GM19395 (cell line): ENCODE data around the gene PTPN1.

Experiments used
- ATAC-seq: cut with Tn5 transposase; IDR thresholded peaks from one replicate; pipeline ENCODE4 v1.9.1; 2021; ENCODE audit warnings: mild to moderate bottlenecking, moderate library complexity; ENCODE audit not compliant: unreplicated experiment

The PTPN1 gene

DNA sequence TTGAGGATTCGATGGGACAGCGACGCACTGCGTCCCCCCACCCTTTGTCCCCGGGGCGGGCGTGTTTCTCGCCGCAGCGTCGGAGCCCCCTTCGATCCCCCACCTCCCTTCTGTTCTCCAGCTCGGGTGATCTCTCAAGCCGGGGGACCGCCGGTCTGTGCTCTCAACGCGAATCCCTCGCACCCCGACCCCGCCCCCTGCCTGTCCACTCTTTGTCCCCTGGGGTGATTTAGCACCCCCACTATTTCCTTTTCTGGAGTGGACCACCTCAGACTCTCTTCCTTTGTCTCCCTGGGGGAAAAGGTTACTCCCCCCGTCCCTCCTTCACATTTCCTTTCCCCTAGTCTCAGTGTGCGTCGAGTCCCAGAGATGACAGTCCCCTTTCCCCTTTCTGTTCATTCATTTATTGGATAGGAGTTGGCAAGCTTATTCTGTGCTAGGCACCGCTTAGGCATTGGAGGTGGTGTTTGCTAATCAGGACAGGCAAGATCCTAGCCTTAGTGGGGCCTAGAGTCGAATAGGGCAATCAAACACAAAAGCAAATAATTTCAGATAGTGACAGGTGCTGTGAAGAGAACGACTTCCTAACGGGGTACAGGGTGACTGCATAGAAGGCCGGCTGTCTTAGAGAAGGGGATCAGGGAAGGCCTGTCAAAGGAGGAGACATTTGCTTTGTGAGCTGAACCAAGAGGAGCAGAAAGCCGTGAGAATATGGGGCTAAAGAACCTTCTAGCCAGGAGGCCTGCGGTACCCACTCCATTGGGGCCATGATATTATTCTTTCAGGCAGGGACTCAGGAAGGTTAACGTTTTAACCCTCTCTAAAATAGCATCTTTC is 741 bp downstream of the PTPN1 start:
- ATAC-seq = no peak

DNA sequence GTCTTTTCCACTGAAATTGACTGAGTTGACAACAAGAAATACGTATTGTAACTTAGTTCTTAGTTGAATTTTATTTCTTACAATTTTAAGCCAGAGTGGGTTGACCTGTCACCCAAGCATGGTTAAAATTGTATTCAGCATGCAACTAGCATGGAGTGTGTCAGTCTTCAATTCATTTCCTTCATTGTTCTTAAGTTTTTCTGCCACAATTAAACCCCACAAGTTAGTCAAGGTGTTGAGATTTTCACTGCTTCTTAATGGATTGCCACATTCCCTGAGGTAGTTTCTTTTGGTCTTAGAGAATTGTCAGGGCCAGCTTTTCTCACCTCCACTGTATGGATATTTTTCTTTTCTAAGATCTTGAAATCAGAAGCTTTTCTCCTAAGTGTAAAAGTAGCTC is 2.1 kb downstream of the PTPN1 start:
- ATAC-seq = no peak

DNA sequence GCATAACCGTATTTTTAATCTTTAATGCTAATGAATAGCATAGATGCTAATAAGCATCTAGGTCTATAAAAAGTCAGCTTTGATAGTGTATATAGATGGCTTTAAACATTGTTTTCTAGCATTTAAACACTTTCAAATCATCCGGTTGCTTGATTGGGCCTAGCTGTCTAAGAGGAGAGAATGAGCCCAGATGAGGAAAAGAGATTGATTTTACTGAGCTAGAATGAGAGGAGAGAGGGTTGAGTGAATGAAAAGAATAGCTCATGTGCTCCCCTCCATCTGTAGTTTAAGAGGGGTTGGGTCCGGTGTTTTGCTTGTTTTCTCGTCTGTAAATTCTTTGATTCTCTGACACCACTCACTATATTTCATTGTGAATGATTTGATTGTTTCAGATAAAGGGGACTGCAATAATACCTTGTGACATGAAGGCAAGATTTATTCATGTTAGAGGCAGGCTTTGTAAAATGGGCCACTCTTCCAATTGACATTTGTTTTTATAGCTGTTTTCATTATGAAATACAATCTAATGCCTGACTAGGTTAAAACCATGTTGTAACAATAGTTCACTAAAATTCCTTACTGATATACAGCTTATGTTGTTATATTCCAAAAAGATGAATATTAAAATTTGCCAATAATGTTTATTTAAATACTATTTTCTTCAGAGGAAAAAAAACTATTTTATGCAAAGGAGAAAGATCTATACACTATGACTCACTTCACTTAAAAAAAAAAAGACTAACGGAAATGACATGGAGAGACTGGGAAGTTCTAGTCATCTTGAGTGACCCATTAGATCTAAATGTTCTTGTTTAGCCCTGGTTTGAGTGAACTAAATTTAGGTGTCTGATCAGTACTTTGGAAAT is 3.2 kb downstream of the PTPN1 start:
- ATAC-seq = no peak

DNA sequence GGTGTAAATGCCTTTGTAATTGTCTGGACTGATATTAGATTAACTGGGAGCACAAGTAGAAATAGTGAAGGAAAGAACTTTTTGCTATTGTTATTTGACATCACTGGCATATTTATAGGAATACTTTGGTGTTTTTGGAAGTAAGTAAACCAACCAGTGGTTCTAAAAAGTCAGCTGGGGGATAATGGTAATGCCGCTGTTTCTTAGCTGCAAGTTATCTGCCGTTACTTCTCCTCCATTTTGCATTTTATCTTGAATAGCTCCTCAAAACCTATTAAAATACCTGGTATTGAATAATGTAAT is 3.8 kb downstream of the PTPN1 start:
- ATAC-seq = no peak

DNA sequence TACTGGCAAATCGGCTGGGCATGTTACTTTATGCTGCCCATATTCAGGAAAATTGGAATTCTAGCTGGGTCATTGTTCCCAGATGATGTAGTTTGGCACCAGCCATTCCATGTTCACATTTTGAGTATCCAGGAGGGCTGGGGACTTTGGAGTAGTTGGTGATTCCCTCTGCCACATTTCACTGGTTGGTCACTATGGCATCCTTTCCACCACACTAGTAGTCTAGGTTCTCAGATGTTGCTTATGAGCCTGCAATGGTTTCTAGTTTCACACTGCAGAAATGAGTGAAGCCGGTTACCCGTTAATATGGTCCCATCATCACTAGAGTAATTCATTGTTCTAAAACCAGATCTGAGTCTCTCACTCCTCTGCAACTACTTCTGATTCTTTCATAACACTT is 4.6 kb downstream of the PTPN1 start:
- peak; percentile 38 for ATAC-seq

DNA sequence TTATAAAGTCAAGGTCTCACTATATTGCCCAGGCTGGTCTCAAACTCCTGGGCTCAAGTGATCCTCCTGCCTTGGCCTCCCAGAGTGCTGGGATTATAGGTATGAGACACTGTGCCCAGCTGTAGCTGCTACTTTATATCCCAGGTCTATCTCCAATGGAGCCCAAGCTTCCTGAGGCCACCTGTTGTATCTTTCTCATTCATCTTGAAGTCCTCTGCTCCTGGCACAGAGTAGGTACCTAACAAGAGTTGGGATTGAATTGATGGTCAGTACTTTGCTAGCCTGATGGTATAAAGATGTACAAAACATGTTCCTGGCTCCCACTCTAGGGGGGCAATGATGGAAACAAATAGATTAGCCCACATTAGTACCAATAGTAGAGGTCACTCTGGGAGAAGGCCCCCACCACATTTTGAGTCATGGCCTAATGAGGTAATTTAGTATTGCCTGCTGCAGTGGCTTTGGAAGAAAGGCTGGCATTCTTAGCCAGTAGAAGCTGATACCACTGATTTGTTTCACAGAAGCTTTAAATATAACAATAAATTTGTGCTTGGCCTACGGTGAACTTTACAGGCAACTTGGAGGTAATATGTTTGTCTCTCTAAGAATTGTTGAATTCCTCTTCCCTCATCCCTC is 5.4 kb downstream of the PTPN1 start:
- ATAC-seq = no peak

DNA sequence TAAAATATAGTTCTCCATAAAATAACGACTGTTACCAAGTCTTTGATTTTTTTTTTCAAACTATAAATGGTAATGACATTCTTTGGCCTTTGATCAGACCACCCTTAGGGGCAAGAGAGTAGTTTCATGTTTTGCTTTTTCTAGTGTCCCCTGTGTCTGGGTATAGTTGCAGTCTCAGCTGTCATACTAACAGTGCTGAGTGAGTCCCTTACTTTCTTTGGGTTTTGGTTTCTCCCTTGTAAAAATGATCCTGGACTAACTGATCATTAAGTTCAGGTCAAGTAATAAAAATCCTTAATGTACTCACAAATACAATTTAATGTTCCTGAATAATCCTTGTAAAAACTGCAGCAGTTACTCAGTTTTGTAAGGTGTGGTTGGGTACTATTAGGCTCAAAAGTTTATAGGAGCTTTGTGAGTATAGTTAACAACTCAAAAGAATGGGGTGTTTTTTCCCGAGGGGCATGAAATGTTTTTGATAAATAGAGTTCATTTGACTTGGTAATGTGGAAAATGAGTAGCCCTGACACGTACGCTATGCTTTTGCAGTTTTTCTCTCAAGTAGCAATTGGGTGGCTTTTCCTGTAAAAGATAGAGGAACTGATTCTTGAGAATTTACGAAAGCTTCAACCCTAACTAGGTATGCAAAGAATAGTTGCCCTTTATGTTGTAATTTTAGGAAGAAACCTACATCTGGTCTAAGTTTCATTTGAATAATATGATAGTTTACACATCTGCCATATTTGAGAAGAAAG is 6.2 kb downstream of the PTPN1 start:
- no peak for ATAC-seq

DNA sequence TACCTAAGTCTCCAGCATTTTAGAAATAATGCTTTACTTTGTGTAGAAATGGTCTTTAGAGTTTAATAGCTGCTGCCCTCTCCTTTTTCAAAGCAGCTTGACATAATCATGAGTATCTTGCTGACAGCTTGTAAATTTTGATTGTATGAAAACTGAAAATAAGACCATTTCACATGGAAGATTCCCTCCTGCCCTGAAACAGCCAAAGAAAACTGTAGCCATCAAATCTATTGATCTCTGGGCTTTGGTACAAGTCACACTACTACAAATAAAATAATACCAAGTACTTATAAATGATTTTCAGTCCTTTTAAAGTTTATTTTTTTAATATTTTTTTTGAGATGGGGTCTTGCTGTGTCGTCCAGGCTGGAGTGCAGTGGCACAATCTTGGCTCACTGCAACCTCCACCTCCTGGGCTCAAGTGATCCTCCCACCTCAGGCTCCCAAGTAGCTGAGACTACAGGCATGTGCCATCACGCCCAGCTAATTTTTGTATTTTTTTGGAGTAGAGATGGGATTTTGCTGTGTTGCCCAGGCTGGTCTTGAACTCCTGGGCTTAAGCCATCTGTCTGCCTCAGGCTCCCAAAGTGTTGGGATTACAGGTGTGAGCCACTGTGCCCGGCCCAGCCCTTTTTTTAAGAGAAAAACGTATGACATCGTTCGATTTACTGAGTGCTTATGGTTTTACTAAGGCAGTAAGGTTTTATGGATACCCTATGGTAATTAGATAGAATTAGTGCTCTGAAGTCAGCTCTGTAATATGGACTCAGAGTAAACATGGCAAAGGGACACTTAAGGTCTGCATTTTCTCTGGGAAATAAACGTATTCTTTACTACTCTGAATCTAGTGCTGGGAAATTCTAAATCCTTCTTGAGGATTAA is 7.0 kb downstream of the PTPN1 start:
- no peak for ATAC-seq

DNA sequence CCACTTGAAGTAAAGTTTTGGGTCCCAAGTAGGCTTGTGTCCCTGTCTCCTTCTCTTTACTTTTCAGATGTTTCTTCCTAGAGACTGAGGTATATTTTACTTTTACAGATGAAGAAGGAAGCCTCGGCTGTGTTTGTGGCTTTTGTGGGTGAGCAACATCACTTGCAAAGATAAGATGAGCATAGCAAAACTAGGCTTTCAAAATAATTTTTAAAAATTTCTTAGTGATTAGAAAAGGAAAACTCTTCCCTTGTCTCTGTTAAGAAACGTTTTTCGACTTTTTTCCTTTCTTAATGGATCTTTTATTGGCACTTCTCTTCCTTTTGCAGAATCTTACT is 7.6 kb downstream of the PTPN1 start:
- no peak for ATAC-seq

DNA sequence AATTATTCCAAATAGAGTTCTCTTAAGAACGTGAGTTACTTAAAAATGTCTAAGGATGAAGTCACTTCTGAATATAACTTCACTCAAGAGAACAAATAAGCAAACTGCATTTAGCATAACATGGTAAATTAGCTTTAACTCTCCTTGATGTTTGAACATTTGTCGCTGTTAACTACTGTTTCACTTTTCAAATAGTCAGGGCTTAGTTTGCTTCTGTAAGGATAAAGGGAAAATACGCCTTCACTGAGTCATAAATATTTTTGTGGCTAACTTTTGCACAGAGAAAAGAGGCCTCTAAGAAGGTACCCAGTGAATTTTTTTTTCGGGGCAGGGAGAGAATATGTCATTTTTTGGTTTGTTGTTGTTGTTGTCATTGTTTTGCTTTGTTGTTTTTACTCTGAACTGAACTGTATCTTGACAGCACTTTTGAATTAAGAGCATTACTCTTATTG is 8.1 kb downstream of the PTPN1 start:
- ATAC-seq = no peak

DNA sequence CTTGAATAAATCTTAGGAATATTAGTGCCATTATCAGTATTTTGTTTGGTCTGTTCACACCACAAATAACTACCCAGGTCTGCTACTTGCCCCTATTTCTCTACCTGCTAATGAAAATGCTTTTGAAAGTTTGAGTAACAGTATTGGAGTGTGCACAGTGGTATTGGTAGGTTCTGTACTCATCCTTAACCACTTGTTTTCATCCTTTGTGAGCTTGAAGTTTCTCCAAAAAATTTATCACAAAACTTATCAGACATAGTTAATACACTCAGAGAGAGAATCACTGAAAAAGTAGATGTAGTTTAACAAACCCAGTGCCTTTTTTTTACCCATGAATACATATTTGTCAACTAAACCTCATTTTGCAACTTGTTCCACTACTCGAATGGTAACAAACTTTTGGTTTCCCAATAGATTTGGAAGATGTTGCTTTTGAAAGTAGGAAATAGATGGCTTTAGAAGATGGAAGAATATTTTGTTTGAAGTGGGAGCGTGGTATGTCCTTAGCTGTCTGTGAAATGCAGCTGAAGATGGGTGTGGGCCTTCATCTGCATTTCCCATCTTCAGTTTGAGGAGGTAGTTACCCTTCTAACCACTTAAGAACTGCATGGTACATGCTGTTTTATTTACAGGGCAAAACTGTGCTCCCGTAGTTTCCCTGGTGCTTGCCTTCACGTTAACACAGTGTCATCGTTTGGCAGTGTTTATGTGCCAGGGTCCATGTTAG is 9.0 kb downstream of the PTPN1 start:
- no peak for ATAC-seq

DNA sequence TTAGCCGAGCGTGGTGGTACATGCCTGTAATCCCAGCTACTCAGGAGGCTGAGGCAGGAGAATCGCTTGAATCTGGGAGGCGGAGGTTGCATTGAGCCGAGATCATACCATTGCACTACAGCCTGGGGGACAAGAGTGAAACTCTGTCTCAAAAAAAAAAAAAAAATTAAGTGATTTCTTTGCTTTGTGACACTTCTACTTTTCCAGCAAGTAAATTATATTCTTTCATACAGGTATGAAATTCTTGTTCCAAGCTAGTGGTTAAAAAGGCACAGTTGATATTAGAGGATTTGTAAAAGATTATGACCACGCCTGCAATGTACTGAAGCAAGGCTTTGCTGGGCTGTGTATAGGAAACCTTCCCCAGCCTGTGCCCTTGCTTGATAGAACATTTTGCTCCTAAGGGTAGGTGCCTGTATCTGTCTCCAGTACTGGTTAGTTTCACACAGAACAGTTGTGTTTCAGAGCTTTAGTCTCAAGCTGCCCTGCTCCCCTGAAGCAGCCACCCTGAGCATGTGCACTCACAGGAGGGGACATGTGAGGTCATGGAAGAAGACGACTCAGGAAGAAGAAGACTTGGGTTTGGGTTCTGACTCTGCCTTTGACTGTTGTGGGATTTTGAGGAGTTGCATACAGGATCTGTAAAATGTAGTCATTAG is 10.2 kb downstream of the PTPN1 start:
- ATAC-seq = no peak

DNA sequence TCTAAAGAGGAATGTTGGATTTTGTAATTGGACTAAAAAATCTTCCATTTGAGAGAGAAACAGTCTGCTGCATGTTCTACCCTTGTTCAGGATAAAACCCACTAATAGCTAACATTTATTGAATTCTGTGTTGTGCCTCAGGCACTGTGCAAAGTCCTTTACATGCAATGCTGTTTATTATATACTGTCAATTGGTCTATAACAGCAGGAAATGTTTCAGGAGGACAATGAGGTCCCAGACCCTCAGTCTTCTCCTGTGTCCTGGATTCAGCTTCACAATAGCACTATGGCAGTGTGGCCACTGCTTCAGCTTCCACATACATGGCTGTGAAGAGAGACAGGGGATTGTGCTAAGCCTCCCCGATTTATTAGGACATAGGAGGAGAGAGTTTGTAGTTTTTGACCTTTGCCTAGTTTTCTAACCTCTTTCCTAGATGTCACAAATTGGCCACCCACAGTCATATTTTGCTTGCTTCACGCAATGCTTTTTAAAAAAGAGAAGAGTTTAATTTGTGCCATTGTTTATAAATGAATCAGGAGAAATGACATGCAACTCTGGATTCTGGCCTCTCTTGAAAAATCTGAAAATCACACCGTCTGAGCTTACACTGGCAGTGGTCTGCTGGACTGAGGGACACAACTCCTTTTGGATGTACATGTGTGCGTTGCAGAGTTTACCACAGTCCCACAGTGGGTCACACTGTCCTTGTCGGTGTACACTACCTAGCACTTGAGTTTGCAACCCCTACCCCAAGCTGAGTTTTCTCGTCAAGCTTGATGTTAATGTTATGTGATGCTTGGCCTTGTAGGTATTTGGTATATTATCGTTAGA is 11.3 kb downstream of the PTPN1 start:
- no peak for ATAC-seq

DNA sequence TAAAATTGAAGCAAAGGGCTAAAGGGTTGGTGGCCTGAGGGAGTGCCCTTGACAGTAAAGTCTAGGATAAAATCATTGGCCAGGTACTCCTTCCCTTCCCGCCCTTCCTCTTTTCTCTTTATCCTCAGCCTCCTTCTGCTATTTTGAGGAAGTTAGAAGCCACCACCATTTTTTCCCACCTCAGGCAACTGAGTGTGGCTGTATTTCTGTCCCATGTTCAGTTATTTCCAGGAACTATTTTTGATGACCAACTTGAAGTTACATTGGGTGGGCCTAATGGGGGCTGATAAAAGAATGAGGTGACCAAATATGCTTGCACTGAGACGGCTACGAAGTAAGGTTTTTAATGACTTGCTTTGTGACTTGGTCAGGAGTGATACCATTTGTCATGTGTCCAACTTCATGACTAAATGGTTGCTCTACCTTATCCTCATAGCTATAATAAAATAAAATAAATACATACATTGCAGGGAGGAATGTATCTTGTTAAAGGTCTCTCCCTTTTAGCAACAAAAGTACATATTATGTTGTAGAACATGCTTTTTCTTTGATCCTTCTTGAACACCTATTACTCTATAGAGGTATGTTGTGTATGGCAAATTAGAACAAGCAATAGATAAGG is 12.0 kb downstream of the PTPN1 start:
- ATAC-seq = no peak

DNA sequence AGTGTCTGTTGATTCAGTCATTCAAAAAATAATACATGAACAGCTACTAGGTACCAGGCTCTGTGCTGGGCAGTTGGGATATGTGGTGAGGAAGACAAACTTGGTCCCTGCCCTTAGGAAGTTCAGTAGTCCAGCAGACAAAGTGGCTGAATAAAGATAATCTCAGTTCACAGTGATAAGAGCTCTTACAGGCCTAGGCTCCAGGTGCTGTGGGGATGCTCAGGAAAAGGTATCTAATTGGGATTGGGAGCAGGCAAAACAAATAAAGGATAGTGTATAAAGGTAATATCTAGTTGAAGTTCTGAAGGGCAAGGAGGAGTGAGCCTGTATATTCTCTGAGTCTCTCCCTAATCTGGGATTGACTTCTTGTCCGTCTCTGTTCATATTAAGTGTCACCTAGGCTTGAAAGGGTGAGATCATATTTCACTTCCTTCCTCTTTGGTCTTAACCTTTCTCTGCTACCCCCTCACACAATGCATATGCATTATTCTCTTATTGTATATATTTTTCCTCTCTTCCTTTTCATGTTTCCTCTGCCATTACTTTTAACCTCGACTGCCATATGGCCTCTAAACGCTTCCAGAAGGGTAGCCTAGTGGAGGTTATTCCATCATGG is 13.5 kb downstream of the PTPN1 start:
- ATAC-seq = no peak

DNA sequence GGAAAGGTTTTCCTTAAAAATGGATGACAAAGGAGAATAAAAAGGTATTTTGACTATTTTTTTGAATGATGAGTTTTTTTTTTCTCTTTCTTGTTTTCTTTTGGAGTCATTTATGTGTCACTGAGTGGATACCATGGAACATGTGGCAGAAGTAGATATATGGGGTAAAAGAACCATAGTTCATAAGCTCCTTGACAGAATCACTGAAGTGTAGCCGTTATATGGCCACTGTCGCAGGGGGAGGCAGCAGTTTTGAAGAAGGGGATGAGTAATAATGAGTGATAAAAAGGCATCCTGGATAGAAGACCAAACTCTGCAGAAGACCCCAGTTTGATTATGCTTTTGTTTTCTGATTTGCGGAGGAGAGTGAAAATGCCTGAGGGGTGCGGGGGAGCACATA is 15.5 kb downstream of the PTPN1 start:
- no peak for ATAC-seq

DNA sequence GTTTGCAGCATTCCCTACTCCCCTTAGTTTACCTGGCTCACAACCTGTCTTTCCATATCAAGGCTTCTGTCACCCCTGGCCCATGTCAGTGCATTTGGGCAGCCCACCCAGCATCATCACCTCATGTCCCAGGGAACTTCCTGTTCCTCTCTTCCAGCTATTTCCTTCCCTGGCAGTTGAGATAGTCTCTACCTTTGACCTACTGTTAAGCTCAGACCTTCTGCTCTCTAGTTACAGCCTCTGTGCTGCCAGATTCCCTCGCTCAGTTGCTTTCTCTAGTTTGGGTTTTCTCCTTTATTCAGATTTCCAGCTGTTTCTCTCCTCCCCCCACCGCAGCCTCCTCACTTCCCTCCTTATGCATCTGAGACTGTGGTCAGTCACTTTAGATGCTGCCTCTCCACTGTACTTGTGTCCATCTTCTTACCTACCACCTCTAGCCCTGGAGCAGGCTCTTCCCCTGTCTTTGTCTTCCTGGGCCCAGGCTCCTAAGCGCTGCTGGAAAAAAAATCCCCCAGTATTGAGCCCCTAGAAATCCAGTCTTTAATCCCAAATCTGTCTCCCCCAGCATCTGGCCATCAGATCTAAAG is 16.3 kb downstream of the PTPN1 start:
- ATAC-seq = no peak
